ENCODE results near the gene TTC7B.

TTC7B gene

GRCh38 chr14:90546767-90547166 is 269.5 kb downstream of the TTC7B start:
- no peak for DNase-seq (ENCODE audit: low read depth, low spot score)

- no peak for DNase-seq (ENCODE audit: low read depth, low spot score)
Measured at GRCh38 chr14:90545966-90546751, 270.1 kb downstream of the TTC7B start.

- no peak for DNase-seq (ENCODE audit: low read depth, low spot score)
Measured at GRCh38 chr14:90545382-90545781, 270.8 kb downstream of the TTC7B start.

GRCh38 chr14:90544971-90545370 is 271.3 kb downstream of the TTC7B start:
- DNase-seq (ENCODE audit: low read depth, low spot score): no peak

GRCh38 chr14:90544566-90544965 is 271.7 kb downstream of the TTC7B start:
- DNase-seq (ENCODE audit: low read depth, low spot score): no peak

- no peak for DNase-seq (ENCODE audit: low read depth, low spot score)
Measured at GRCh38 chr14:90543876-90544275, 272.4 kb downstream of the TTC7B start.

- DNase-seq (ENCODE audit: low read depth, low spot score): no peak
Measured at GRCh38 chr14:90541076-90541634, 275.1 kb downstream of the TTC7B start.

- no peak for DNase-seq (ENCODE audit: low read depth, low spot score)
Measured at GRCh38 chr14:90540437-90540836, 275.8 kb downstream of the TTC7B start.

GRCh38 chr14:90539996-90540395 is 276.2 kb downstream of the TTC7B start:
- DNase-seq (ENCODE audit: low read depth, low spot score): no peak

GRCh38 chr14:90539496-90539775 is 276.8 kb downstream of the TTC7B start:
- DNase-seq (ENCODE audit: low read depth, low spot score): no peak

- no peak for DNase-seq (ENCODE audit: low read depth, low spot score)
Measured at GRCh38 chr14:90538716-90539495, 277.3 kb downstream of the TTC7B start.

GRCh38 chr14:90538095-90538494 is 278.1 kb downstream of the TTC7B start:
- DNase-seq (ENCODE audit: low read depth, low spot score): no peak

GRCh38 chr14:90536511-90537191 is 279.6 kb downstream of the TTC7B start:
- no peak for DNase-seq (ENCODE audit: low read depth, low spot score)

- no peak for DNase-seq (ENCODE audit: low read depth, low spot score)
Measured at GRCh38 chr14:90536092-90536491, 280.1 kb downstream of the TTC7B start.

GRCh38 chr14:90535556-90536090 is 280.6 kb downstream of the TTC7B start:
- no peak for DNase-seq (ENCODE audit: low read depth, low spot score)

- no peak for DNase-seq (ENCODE audit: low read depth, low spot score)
Measured at GRCh38 chr14:90534838-90535555, 281.2 kb downstream of the TTC7B start.

- no peak for DNase-seq (ENCODE audit: low read depth, low spot score)
Measured at GRCh38 chr14:90534091-90534837, 282.0 kb downstream of the TTC7B start.

- no peak for DNase-seq (ENCODE audit: low read depth, low spot score)
Measured at GRCh38 chr14:90533591-90534021, 282.6 kb downstream of the TTC7B start.

- DNase-seq (ENCODE audit: low read depth, low spot score): no peak
Measured at GRCh38 chr14:90532826-90533525, 283.3 kb downstream of the TTC7B start.

- DNase-seq (ENCODE audit: low read depth, low spot score): no peak
Measured at GRCh38 chr14:90531497-90531896, 284.7 kb downstream of the TTC7B start.

All from brain pericyte (primary cell).